ENCODE results near the gene SLC12A3.

The SLC12A3 gene

GRCh38 chr16:56864960-56865359 lies at the start of gene SLC12A3:
SLC12A3 (plus strand) TSS chr16:56865207; CDS start chr16:56865236, 29 bp downstream.
- no peak for DNase-seq (ENCODE audit: low read depth in 2 of 2)

GRCh38 chr16:56815721-56816120 lies 49.3 kb upstream of the SLC12A3 start:
- DNase-seq (ENCODE audit: low read depth in 2 of 2): no peak

GRCh38 chr16:56817056-56817455 lies 48.0 kb upstream of the SLC12A3 start:
- DNase-seq (ENCODE audit: low read depth in 2 of 2): no peak

- DNase-seq (ENCODE audit: low read depth in 2 of 2): no peak
Observed at GRCh38 chr16:56817938-56818337, 47.1 kb upstream of the SLC12A3 start.

GRCh38 chr16:56823081-56823733 lies 41.8 kb upstream of the SLC12A3 start:
- no peak for DNase-seq (ENCODE audit: low read depth in 2 of 2)

GRCh38 chr16:56824331-56824730 lies 40.7 kb upstream of the SLC12A3 start:
- no peak for DNase-seq (ENCODE audit: low read depth in 2 of 2)

- no peak for DNase-seq (ENCODE audit: low read depth in 2 of 2)
Observed at GRCh38 chr16:56824804-56825203, 40.2 kb upstream of the SLC12A3 start.

GRCh38 chr16:56825826-56826225 lies 39.2 kb upstream of the SLC12A3 start:
- DNase-seq (ENCODE audit: low read depth in 2 of 2): no peak

GRCh38 chr16:56828647-56829046 lies 36.4 kb upstream of the SLC12A3 start:
- no peak for DNase-seq (ENCODE audit: low read depth in 2 of 2)

- DNase-seq (ENCODE audit: low read depth in 2 of 2): no peak
Observed at GRCh38 chr16:56830669-56831068, 34.3 kb upstream of the SLC12A3 start.

GRCh38 chr16:56832768-56833167 lies 32.2 kb upstream of the SLC12A3 start:
- DNase-seq (ENCODE audit: low read depth in 2 of 2): no peak

- no peak for DNase-seq (ENCODE audit: low read depth in 2 of 2)
Observed at GRCh38 chr16:56833243-56833970, 31.6 kb upstream of the SLC12A3 start.

GRCh38 chr16:56835320-56835719 lies 29.7 kb upstream of the SLC12A3 start:
- DNase-seq (ENCODE audit: low read depth in 2 of 2): no peak

GRCh38 chr16:56836410-56837230 lies 28.4 kb upstream of the SLC12A3 start:
- DNase-seq (ENCODE audit: low read depth in 2 of 2): no peak

GRCh38 chr16:56838622-56839337 lies 26.2 kb upstream of the SLC12A3 start:
- DNase-seq (ENCODE audit: low read depth in 2 of 2): no peak

GRCh38 chr16:56841233-56841632 lies 23.8 kb upstream of the SLC12A3 start:
- no peak for DNase-seq (ENCODE audit: low read depth in 2 of 2)

- no peak for DNase-seq (ENCODE audit: low read depth in 2 of 2)
Observed at GRCh38 chr16:56841659-56842058, 23.3 kb upstream of the SLC12A3 start.

- DNase-seq (ENCODE audit: low read depth in 2 of 2): no peak
Observed at GRCh38 chr16:56842133-56842532, 22.9 kb upstream of the SLC12A3 start.

- DNase-seq (ENCODE audit: low read depth in 2 of 2): no peak
Observed at GRCh38 chr16:56844056-56844455, 21.0 kb upstream of the SLC12A3 start.

GRCh38 chr16:56847173-56847910 lies 17.7 kb upstream of the SLC12A3 start:
- DNase-seq (ENCODE audit: low read depth in 2 of 2): no peak
